CD4-positive, alpha-beta T cell treated with Interleukin-1 beta for 1 hour (primary cell): ENCODE results near the gene FGD2.

Source experiments
- DNase-seq, 2 donors: peaks; one replicate each; pipeline ENCODE4 v3.0.0-alpha.2; 2020 to 2022

The FGD2 gene, protein sequence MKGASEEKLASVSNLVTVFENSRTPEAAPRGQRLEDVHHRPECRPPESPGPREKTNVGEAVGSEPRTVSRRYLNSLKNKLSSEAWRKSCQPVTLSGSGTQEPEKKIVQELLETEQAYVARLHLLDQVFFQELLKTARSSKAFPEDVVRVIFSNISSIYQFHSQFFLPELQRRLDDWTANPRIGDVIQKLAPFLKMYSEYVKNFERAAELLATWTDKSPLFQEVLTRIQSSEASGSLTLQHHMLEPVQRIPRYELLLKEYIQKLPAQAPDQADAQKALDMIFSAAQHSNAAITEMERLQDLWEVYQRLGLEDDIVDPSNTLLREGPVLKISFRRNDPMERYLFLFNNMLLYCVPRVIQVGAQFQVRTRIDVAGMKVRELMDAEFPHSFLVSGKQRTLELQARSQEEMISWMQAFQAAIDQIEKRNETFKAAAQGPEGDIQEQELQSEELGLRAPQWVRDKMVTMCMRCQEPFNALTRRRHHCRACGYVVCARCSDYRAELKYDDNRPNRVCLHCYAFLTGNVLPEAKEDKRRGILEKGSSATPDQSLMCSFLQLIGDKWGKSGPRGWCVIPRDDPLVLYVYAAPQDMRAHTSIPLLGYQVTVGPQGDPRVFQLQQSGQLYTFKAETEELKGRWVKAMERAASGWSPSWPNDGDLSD

DNA sequence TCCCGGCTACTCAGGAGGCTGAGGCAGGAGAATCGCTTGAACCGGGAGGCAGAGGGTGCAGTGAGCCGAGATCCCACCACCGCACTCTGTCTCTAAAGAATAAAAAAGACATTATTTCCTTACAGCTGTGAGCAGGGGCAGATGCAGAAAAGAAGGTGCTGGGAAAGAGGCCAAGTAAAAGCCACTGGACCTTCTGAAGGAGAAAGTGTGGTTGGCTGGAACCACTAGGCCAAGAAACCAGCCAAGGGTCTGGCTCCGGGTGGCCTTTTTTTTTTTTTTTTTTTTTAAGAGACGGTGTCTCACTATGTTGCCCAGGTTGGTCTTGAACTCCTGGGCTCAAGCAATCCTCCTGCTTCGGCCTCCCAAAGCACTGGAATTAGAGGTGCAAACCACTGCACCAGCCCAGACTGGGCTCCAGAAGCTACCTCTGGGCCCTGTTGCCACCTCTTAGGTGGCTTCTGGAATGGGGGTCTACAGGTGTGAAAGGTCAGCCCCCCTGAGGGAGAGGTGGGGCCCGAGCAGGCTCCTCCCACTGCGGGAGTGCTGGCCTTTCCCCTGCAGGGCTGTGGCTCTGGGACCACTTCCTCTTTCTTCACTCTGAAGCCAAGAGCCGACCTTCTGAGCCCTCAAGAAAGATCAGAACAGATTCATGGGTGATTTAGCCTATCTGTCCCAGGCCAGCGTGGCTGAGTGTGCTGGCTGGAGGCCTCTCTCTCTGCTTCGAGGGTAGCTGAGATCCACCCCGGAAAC is at the start of gene FGD2:
Gene FGD2, plus strand, starts transcription at position 595 of the 750 bp plus-strand sequence. CDS start 163 bp downstream, outside the sequence.
- peak in 1 of 2 donors; percentile 73 for DNase-seq

DNA sequence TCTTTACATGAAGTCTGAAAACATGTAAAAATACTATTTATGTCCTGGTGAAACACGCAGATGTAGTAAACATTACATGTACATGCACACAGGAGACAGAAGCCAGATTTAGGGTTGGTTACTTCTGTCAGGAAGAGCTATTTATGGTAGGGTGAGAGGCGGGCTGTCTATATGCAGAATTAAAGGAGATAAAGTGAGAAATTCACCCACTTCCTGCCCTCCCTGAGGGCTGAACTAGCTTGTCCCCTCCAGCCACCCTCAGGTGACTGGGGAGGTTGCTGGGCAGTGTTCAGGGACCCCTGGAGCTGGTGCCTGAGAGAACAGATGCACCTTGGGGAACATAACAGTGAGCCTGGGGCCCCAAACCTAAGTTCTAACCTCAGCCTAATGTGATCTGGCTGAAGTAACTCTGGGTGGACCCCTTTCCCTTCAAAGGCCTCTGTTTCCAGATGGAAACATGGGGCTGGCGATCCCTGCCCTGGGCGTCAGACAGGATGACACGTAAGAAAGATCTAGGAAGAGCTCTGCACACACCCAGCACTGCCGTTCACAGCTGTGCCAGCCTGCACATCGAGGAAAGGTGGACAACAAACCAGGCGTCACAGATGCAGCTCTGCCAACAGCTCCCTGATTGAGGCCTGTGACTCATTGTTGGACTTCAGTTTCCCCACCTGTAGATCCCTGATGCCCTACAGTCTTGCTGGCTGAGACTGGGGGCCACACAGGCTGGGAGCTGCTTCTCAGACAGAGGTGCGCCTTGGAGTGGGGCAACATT is 49.6 kb upstream of the FGD2 start:
- no peak for DNase-seq

DNA sequence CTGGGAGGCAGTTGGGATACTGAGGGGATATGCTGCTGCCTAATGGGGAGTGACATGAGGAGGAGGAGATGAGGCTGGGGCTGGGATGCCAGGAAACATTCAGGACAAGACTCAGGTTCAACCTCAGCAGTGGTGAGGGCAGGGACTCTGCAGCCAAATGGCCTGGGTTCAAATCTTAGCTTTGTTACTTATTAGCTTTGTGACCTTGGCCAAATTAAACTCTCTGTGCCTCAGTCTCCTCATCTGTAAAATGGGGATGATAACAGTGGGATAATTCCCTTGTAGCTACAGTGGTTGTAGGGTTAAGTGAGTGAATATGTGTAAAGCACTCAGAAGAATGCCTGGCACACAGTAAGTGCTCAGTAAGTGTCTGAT is 49.0 kb upstream of the FGD2 start:
- no peak for DNase-seq

DNA sequence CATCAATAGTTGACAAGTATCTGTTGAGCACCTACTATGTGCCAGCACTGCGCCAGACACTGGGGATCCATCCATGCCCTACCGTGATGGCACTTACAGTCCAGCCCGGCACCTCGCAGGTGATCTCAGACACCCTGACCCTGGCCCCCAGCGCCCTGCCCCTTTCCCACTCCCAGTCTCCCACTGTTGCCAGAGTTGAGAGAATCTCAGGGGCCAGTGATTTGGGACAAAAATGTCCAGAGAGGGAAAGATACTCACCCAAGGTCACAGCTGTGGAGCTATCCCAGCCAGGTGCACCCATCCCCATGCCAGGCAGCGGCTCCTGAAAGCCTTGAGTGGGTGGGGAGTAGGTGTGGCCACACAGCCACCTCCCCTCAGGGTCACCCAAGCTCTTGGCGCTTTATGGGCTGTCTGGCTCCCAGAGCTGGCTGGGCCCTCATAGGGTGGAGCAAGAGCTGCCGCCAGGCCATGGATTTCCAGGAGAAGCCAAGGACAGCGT is 47.6 kb upstream of the FGD2 start:
- DNase-seq = no peak

DNA sequence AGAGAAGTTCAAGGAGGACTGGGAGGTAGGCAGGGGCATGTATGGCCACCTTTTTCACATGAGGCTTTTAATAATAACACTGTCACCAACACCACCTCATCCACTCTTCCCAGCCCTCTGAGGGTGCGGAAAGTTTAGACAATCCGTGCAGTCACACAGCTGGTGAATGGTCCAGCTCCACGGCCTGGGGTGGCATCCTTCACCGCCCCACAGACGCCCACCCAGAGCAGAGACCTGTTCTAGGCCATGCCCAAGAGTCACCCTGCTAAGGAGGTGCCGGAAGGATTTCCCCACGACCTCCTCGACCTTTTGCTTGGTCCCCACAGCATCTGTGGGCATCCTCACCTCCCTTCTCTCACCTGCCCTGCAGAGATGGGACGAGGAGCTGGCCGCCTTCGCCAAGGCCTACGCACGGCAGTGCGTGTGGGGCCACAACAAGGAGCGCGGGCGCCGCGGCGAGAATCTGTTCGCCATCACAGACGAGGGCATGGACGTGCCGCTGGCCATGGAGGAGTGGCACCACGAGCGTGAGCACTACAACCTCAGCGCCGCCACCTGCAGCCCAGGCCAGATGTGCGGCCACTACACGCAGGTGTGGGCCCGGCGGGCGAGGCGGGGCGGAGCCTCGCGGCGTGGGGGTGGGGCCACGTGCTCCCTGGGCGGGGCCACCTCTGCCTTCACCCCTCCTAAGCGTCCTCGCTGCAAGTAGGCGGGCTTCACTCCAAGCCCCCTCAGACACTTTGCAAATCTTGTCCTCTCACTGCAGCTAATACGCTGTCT is 46.5 kb upstream of the FGD2 start:
- DNase-seq = no peak

DNA sequence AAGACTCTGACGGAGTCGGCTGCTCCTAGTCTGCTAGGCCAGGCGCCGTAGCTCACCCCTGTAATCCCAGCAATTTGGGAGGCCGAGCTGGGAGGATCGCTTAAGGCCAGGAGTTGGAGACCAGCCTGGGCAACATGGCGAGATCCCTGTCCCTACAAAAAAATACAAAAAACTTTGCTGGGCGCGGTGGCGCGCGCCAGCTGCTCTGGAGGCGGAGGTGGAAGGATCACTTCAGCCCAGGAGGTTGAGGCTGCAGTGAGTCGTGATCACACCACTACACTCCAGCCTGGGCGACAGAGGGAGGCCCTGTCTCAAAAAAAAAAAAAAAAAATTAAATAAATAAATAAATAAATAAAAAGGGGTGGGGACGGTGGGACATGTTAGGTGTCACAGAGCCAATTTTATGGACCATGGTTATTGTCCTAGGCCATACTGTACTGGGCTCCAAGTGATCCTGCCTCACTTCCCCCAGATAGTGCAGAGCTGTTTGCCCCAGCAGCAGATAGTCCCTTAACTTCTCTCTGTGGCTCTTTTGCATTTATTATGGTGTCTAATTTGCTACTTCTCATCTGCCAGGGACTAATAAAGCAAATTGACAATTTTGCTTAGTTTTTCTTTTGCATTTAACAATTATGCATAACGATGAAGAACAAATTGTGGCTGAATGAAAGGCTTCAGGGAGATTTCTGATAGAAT is 45.8 kb upstream of the FGD2 start:
- no peak for DNase-seq

DNA sequence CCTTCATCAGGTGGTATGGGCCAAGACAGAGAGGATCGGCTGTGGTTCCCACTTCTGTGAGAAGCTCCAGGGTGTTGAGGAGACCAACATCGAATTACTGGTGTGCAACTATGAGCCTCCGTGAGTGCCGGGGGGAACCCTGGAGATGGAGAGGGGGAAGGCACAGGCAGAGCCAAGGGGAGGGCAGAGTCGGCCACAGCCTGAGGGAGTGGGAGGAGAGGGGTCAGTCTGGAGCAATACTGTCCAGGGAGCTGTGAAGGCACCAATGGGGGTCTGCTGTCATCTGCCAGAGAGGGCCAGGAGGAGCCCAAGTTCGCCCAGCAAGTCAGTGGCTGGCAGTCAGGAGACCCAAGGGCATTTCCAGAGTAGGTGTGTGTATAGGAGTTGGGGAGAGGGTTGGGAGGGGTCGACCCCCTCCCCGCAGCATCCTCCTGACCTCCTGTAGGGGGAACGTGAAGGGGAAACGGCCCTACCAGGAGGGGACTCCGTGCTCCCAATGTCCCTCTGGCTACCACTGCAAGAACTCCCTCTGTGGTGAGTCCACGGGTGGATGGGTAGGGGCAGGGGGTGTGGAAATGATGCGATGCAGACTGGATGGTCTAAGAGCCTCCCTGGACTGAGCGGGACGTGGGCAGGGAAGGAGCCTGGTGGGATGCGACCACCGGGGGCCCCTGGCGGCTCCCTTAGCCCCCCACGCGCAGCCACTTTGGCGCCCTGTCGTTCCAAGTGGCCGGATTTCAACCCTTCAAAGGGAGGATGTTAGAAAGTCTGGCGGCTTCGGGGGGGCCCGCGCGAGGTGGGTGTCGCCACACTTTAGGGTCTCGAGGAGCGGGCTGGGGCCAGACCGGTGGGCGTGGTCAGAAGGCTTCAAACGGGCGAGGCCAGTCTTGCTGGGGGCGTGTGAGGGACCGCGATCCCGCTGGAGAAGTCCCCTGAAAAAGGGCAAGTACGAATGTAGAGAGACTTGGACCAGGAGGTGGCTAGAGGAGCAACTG is 43.7 kb upstream of the FGD2 start:
- DNase-seq = no peak

DNA sequence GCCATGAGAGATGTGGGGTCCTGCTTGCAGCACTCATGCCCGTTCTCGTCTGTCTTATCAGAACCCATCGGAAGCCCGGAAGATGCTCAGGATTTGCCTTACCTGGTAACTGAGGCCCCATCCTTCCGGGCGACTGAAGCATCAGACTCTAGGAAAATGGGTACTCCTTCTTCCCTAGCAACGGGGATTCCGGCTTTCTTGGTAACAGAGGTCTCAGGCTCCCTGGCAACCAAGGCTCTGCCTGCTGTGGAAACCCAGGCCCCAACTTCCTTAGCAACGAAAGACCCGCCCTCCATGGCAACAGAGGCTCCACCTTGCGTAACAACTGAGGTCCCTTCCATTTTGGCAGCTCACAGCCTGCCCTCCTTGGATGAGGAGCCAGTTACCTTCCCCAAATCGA is 42.6 kb upstream of the FGD2 start:
- peak; percentile 90 to 91 for DNase-seq

DNA sequence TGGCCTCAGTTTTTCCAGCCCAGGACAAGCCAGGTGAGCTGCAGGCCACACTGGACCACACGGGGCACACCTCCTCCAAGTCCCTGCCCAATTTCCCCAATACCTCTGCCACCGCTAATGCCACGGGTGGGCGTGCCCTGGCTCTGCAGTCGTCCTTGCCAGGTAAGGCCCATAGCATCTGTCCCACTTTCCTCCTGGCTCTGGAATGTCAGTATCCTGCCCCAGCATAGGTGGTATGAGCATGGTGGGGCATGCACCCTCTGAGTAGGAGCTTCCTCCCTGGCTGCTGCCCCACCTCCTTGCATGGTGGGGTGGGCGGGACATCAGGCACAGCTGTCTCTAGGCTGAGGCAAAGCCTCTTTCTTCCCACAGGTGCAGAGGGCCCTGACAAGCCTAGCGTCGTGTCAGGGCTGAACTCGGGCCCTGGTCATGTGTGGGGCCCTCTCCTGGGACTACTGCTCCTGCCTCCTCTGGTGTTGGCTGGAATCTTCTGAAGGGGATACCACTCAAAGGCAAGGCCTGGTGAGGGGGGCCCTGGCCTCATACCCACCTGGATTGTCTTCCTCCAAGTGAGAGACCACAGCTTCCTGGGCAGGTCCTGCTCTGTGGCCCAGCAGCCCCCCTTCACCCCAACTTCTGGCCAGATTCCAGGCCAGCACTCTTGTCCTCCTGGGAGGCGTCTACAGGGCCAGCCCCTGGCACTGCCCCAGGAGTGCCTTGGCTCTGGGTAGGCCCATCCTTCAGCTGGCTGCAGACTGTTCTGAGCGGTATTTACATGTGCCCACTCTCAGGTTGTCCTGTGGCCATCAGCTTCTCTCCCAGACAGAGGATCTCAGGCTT is 41.8 kb upstream of the FGD2 start:
- DNase-seq = peak; percentile 44 to 64

DNA sequence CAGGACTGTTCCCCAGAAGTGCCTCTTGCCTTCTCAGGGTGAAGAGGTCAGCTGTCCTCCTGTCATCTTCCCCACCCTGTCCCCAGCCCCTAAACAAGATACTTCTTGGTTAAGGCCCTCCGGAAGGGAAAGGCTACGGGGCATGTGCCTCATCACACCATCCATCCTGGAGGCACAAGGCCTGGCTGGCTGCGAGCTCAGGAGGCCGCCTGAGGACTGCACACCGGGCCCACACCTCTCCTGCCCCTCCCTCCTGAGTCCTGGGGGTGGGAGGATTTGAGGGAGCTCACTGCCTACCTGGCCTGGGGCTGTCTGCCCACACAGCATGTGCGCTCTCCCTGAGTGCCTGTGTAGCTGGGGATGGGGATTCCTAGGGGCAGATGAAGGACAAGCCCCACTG is 41.1 kb upstream of the FGD2 start:
- no peak for DNase-seq

DNA sequence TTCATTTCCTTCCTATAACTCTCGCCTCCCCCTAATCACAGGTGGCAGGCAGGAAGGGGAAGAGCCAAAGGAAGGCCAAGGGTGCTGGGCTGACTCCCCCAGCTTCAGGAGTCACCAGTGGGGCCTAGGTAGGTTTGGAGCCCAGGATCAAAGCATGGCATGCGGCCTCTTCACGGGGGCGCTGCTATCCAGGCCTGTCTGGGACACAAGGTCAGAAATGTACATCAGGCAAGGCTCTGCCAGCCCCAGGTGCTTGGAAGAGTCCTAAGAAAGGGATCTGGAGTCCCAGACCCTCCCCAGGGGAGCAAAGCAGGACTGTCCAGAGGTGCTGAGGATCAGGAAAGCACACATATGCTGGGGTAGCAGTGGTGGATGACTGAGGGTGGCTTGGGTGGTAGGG is 40.5 kb upstream of the FGD2 start:
- no peak for DNase-seq

DNA sequence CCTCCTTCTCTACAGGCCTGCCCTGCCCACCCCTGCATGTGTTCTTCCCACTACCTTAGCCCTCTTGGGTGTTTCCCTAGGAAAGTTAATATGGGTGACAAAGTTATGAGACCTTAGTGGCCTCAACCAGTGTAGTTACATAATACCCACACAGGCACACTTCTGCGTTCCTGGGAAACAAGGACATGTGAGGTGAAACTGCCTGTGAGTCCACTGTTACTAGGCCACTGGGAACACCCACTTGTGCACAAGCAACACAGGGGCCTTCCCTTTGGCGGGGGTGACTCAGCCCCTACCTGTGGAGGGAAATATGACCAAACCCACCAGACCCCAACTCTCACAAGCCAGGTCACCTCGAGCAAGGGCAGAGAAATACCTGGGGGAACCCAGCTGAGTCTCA is 38.2 kb upstream of the FGD2 start:
- DNase-seq = no peak

DNA sequence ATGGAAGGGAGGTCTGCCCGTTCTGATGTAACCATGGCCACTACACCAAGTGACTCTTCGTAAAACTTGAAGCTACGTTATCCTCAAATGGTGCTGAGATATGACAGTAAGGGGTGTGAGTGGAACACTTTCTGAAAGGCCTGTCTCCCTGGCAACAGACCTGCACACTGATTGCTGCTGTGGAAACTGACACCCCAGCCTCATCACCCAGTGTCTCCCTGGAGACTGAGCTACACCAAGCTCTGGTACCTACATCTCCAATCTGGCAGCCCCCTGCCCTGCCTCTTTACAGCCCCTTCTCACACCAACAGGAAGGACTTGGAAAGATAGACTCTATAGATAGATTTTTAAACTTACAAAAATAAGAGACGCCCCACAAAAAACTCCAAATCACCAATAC is 37.7 kb upstream of the FGD2 start:
- DNase-seq = no peak

DNA sequence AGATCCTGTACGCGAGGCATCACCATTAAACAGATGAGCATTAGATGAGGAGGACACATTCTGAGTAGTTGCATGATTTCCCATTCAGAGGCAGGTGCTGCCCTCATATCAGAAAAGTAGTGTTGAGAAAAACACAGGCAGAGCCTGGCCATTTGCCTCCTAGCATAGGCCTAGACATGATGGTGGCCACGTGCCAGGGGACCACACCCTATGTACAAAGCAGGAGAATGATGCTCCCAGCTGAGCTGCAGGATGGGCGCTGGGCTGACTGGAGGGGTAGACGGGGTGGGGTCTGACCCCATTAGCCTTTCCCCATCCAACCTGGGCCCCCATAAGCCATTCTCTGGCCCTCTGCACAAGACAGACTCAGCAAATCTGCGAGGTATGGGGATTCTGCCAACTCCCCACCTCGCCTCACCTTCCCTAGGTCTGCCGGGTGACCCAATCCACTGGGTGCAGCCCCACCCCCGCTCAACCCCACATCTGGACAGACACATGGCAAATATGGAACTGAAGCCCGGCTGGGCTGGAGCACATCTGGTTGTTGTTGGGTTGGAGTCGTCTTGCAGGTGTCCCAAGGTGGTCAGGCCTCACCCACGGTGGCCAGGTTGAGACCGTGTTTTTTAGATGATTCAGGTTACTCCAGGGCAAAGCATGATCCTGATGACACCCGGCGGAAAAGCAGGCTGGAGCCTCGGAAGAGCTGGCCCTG is 37.0 kb upstream of the FGD2 start:
- no peak for DNase-seq

DNA sequence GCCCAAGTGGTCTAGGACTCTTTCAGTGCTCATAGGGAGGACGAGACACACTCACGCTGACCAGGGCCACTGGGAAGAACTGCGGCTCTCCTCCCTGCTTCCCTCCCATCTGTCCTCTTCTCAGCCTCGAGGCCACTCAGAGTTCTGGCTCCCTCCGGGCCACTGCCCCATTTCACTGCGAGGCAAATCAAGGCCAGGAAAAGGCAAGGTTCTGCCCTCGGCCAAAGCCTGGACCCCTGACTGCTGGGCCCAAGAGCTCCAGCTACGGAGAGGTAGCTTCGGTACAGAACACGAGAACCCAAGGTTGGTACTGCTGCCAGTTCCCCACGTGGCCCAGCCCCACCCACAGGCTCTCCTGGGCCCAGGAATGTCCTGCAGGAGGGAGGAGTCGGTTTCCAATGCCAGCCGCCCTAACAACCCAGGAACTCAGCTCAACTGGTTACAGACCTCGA is 36.2 kb upstream of the FGD2 start:
- DNase-seq = no peak

DNA sequence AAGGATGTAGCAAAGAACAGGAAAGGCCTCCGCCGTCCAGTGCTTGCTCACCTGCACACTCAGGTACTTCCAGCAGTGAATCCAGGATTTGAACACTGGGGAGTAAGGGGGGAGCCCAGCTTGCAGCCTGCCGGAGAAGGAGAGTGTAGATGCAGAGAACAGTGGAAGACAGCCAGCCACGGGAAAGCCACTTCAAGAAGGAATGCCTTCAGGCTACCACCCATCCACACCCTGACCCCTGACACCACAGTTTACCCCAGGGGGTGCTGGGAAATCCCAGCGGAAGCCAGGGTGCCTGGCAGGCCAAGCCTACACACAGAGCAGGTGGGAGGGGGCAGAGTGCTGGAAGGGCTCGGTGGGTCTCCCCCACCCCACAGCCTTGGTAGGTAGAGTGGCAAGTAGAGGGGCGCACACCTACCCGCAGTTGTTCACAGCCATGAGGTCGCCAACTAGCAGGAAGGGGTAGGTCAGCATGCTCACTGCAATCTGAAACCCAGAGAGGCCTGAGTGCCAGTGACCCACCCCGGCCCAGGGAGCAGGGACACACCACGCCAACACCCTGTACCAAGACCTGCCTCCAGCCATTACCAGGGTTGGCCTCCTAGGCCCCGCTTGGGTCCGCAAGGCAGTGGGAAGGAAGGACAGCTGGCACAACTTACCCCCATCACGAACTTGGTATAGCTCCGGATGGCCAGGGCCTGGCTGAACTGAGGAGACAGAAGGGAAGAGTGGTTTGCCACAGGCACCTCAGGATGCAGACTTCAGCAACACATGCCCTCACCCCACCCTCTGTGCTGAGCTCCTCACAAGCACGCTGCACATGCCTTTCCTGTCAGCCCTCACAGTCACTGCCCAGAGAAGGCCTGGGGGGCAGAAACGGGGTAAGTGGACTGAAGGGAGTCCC is 35.2 kb upstream of the FGD2 start:
- no peak for DNase-seq
